ENCODE results near the gene TGFBR3.

Gene TGFBR3

DNA sequence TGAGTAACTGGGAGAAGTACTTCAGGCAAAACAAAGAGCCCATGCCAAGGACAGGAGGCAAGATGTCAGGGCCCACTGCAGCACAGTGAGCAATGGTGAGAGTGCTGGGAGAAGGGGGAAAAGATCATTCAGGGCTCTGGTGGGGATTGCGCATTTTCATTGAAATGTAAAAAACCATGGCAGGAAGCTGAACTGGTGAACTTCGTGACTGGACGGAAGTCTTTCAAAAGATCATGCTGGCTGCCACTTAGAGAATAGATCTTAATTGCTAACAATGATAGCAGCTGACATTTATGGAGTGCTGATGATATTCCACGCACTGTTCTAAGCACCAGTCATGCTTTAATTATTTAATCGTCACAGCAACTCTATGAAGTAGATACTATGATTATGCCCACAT is 107.0 kb downstream of the TGFBR3 start:
- no peak overlapping the region for H3K4me3 ChIP-seq (replicated peaks; ENCODE audit: low read depth, low read length)
- TF ChIP-seq, protein P1, sequence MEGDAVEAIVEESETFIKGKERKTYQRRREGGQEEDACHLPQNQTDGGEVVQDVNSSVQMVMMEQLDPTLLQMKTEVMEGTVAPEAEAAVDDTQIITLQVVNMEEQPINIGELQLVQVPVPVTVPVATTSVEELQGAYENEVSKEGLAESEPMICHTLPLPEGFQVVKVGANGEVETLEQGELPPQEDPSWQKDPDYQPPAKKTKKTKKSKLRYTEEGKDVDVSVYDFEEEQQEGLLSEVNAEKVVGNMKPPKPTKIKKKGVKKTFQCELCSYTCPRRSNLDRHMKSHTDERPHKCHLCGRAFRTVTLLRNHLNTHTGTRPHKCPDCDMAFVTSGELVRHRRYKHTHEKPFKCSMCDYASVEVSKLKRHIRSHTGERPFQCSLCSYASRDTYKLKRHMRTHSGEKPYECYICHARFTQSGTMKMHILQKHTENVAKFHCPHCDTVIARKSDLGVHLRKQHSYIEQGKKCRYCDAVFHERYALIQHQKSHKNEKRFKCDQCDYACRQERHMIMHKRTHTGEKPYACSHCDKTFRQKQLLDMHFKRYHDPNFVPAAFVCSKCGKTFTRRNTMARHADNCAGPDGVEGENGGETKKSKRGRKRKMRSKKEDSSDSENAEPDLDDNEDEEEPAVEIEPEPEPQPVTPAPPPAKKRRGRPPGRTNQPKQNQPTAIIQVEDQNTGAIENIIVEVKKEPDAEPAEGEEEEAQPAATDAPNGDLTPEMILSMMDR (IDR thresholded peaks at IDR 0.05; ENCODE audit: low read depth, low read length, missing control alignments), result no peak

DNA sequence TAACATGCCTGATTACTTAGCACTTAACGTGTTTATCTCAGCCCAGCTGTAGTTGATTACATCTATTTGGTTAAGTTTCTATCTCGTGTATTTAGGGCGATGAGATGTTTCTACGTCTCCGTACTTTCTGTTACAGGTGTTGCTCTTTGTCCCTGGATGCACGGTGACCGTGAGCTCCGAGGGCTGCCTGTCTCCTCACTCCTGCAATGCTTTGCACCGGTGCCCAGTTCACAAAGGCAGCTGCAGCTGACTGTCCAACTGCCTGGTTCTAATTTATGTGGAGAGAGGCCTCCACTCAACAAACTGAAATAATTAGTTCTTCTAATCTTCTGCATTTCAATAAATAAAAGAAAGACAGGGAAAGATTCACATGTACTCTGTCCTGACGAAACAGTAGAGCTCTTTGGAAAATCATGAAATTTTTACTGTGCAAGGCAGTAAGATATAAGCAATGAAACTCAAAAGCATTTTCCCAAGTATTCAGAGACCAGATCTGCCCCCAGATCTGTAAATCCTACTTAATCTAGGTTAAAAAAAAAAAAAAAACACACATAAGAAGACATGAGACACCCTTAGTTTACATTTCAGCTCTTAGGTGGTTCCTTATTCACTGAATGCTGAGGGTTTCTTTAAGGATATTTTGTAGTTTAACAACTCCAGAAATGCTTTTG is 108.2 kb downstream of the TGFBR3 start:
- DNase-seq (ENCODE audit: extremely low read depth, low read depth), result no peak
- no peak overlapping the region for H3K4me3 ChIP-seq (replicated peaks; ENCODE audit: low read depth, low read length)
- TF ChIP-seq, protein P1 (IDR thresholded peaks at IDR 0.05; ENCODE audit: low read depth, low read length, missing control alignments), result no peak

More for the DNA sequence above, 107.0 kb downstream of the TGFBR3 start:
- DNase-seq (ENCODE audit: extremely low read depth, low read depth), result no peak

DNA sequence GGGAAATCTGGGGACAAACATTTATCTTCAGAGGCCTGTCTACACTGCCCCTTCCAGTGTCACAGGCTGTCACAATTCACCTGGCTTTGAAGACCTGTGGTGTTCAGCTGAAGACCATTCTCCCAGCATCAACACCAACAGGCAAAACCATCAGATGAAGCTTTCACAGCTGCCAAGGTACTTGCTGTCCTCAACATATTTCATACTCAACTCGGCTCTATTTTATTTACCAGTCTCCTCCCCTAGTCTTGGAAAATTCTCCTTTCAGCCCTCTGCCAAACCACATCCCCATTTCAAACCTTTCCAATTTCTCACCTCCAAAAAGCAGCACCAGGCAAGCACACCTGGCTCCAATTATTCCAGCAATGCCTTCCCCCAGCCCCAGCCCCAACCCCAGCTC is 108.8 kb downstream of the TGFBR3 start:
- no peak for DNase-seq (ENCODE audit: extremely low read depth, low read depth)
- H3K4me3 ChIP-seq (replicated peaks; ENCODE audit: low read depth, low read length), result no peak overlapping the region
- TF ChIP-seq, protein P1 (IDR thresholded peaks at IDR 0.05; ENCODE audit: low read depth, low read length, missing control alignments), result no peak

DNA sequence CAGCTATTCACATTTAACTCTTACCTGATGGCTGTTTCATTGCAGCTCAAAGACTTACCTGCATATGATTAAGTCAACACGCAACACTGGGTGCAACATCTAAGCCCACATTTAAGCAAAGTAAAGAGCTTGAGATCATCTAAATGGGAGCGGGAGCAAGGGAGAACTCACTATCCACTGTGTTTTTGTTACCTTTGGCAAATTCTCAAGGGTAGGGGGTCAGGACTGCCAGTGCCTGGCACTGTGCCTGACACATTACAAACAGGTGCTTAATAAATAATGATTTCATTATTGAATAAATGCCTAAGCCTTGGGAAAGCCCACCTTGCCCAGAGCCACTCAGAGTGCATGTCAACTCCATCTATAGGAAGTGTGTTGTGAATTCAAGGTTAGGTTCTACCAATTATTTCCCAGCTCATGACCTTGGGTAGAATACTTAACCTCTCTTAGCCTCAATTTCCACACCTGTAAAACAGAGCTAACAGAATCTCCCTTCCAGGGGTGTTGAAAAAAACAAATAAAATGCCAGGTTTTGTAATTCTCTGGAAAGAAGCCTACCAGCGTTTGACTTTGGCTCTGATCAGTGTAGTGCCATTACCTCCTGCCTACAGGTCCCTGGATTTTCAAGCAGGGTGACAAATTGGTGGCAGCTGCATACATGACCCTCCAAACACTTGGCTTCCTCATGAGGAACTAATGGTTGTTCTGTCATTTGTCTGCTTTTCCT is 109.7 kb downstream of the TGFBR3 start:
- no peak for DNase-seq (ENCODE audit: extremely low read depth, low read depth)
- H3K4me3 ChIP-seq (replicated peaks; ENCODE audit: low read depth, low read length), result no peak overlapping the region
- TF ChIP-seq, protein P1 (IDR thresholded peaks at IDR 0.05; ENCODE audit: low read depth, low read length, missing control alignments), result no peak

DNA sequence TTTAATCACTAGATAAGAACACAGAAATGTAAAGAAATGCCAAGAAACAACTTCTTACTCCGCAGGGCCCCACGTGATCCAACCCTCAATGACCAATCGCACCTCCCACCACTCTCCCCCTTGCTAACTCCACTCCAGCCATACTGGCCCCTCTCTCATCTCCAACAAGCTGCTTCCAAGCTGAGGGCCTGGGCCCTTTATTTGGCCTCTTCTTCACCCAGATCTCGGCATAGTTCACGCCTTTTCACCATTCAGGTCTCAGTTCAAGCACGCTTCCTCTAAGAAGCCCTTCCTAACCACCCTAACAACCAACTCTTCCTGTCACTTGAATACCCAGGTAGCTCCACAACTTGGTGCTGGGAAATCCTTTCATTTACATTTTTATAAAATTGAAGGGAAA is 110.7 kb downstream of the TGFBR3 start:
- no peak overlapping the region for H3K4me3 ChIP-seq (replicated peaks; ENCODE audit: low read depth, low read length)
- DNase-seq (ENCODE audit: extremely low read depth, low read depth), result no peak
- TF ChIP-seq, protein P1 (IDR thresholded peaks at IDR 0.05; ENCODE audit: low read depth, low read length, missing control alignments), result no peak

DNA sequence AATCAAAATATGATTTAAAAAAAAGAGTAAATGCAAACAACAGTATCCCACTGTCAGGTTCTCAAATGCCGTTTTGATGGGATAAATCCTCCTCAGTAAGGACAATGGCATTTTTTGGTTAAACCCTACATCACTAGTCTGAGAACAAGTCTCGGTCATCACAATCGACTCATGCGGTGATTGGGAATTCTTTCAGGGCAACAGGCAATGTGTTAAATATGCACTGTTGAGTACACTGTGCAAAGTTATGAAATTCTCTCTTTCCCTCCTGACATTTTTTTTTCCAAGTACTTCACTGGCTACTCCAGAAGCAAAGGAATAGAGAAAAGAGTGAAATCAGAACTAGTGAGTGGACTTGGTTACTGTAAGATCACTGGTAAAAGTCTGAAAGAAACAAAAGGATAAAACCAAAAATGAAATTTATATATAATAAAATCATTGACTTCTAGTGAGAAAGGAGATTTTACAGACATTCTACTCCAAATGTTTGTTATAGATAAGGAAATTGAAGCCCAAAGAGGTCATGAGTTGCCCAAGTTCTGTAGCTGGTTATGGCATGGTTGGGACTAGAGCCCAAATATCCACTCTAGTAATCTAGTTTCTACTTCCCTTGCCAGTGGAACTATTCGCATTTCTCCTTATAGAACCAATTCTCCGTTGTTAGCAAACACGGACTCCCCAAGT is 111.3 kb downstream of the TGFBR3 start:
- TF ChIP-seq, protein P1 (IDR thresholded peaks at IDR 0.05; ENCODE audit: low read depth, low read length, missing control alignments), result no peak
- no peak for DNase-seq (ENCODE audit: extremely low read depth, low read depth)
- H3K4me3 ChIP-seq (replicated peaks; ENCODE audit: low read depth, low read length), result no peak overlapping the region
